Subcutaneous adipose tissue (tissue), 4 donors: ENCODE measurements around the gene ITGB8. TPM values are rescaled to one million over a fixed set of nuclear protein-coding genes. Genes with fewer than 3 reads are reported as not detected.

Experiments used
- CTCF ChIP-seq: fragments of 450-650 bp; IDR thresholded peaks from one replicate; pipeline ENCODE4 v1.5.1; 2016; ENCODE audit warnings: low read depth, mild to moderate bottlenecking, control low read depth, antibody characterized with exemption, moderate library complexity
- total RNA-seq, 4 donors: library from RNA; depleted of rRNA; stranded (reverse); fragments of >200 nt; gene quantifications; one replicate each; pipeline ENCODE4 v1.1.0, GENCODE V29; 2016

The ITGB8 gene
- total RNA-seq, 4 donors from 2014 or later, result 0.57 to 7.5 (median 4.1) TPM

- no peak for TF ChIP-seq CTCF
Measured at GRCh38 chr7:20430664-20431063, 100.0 kb downstream of the ITGB8 start.

- no peak for TF ChIP-seq CTCF
Measured at GRCh38 chr7:20431146-20431545, 100.4 kb downstream of the ITGB8 start.

- no peak for TF ChIP-seq CTCF
Measured at GRCh38 chr7:20432071-20432470, 101.4 kb downstream of the ITGB8 start.

- no peak for TF ChIP-seq CTCF
Measured at GRCh38 chr7:20435305-20435704, 104.6 kb downstream of the ITGB8 start.

GRCh38 chr7:20438248-20438647, 107.5 kb downstream of the ITGB8 start:
- no peak for TF ChIP-seq CTCF

GRCh38 chr7:20438694-20439376, 108.1 kb downstream of the ITGB8 start:
- no peak for TF ChIP-seq CTCF

GRCh38 chr7:20439416-20440185, 108.9 kb downstream of the ITGB8 start:
- no peak for TF ChIP-seq CTCF
